ENCODE data around the gene C1QTNF9. TPM values are rescaled to one million over a fixed set of nuclear protein-coding genes. Genes with fewer than 3 reads are reported as not detected.
"Not testable (repeated sequence)": the region's sequence is repeated elsewhere in the genome, so short reads cannot be mapped to it uniquely, and the experiment has no call there.

Gene C1QTNF9
- total RNA-seq, 1 donor from 2014 or later, result 4.5 TPM

- peak; percentile 28 for ATAC-seq
- intact Hi-C loops (cut with DNase I), result loop anchor here (5.0 kb wide), 1 partner anchor 41 kb away; no protein-coding TSS in a partner anchor
- no peak for DNase-seq (ENCODE audit: missing footprints)
Observed at GRCh38 chr13:24308068-24308445, 1.3 kb upstream of the C1QTNF9 start.

DNA sequence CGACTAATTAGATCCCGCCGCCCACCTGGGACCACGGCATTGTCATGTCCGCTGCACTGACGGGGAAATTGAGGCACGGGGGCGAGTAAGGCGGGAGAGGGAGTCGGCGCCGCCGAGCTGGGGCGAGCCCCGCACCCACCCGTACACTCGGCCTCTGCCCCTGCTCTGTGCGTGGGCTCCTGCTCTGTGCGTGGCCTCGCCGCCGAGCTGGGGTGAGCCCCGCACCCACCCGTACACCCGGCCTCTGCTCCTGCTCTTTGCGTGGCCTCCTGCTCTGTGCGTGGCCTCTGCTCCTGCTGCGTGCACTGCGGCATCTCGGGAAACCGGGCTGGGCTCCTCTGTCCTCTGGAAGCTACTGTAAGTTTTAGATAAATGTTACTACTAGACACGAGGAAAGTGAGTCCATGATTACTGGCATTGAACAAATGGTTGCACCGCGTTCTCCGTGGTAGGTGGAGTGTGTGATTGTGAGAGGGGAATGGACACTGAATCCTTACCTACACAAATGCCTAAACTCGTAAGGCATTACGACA, 826 bp upstream of the C1QTNF9 start:
- DNase-seq (ENCODE audit: missing footprints) (no peak), ATAC-seq (peak; percentile 37)
- intact Hi-C loops (cut with DNase I), result loop anchor here (5.0 kb wide), 1 partner anchor 41 kb away; no protein-coding TSS in a partner anchor

DNA sequence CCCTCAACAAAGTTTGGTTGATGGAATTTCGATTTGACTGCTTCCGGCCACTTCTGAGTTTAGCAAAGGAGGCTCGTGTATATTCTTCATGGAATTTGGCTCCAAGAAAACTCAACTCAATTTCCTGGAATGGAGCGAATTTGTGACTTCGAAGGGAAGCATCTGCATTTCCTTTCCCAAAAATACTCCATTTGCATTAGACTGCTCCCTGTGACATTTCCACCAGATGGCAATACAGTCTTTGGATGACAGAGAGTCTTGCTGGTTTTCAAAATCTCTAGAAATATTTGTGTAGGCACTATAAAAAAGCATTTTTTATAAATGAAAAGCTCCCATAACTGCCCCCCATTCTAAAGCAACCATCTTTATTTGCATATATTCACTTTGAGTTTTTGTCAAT, 4.1 kb downstream of the C1QTNF9 start:
- no peak for ATAC-seq
- no peak for DNase-seq (ENCODE audit: missing footprints)
- intact Hi-C loops (cut with DNase I), result no loop called here

DNA sequence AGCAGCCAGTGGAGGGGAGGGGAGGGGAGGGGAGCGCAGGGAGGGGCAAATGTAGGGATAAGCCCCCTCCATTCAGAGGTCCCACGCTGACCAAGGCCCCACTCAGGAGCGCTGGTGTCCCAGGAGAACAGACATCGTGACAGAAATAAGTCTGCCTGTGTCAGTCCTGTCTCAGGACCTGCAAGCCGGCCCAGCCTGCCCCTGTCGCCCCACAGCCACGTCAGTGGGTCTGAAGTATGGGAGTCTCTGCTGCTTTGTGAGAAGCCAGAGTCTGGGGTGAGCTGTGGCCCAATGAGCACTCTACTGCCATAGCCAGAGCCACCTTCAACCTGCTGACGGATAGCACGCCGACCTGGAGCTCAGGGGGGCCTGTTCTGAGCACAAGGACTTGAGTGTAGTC, 8.5 kb downstream of the C1QTNF9 start:
- intact Hi-C loops (cut with DNase I); ATAC-seq; DNase-seq (ENCODE audit: missing footprints): not testable (repeated sequence)

DNA sequence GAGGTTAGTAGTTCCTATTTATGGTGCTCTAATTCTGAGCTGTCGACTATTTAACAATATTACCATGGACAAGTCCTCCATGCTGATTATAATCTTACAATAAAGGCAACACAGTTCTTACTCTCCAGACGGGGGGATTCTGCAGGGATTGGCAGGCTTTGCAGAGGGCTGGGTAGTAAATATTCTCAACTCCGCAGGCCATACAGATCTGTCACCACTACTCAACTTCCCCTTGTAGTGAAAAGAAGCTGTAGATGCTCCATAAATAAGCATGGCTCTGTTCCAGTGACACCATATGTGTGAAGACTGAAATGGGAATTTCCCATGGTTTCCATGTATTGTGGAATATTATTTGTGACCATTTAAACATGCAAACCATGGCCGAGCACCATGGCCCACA, 9.5 kb downstream of the C1QTNF9 start:
- DNase-seq (ENCODE audit: missing footprints); intact Hi-C loops (cut with DNase I); ATAC-seq: not testable (repeated sequence)

DNA sequence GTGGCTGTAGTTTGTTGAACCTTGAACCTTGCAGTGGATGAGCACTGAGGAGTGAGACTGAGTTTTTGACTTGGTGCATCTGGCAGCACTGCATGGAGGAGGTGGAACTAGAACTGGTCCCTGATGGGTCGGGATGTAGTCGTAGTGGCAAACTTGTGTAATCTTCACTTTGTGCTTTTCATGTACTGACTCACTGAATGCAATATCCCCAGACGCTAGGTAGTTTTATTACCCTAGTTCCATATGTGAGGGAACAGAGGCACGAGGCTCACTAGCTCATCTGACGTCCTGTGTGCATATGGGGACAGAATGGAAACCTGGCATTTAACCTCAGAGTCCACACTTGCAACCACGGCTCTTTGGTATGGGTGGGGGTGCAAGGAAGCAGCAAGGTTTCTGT, 10.3 kb downstream of the C1QTNF9 start:
- ATAC-seq; intact Hi-C loops (cut with DNase I); DNase-seq (ENCODE audit: missing footprints): not testable (repeated sequence)

- ATAC-seq; intact Hi-C loops (cut with DNase I); DNase-seq (ENCODE audit: missing footprints): not testable (repeated sequence)
Observed at GRCh38 chr13:24321416-24321815, 12.0 kb downstream of the C1QTNF9 start.

GRCh38 chr13:24322470-24322869, 13.1 kb downstream of the C1QTNF9 start:
- DNase-seq (ENCODE audit: missing footprints); ATAC-seq; intact Hi-C loops (cut with DNase I): not testable (repeated sequence)

GRCh38 chr13:24323036-24323738, 13.8 kb downstream of the C1QTNF9 start:
- intact Hi-C loops (cut with DNase I), result no loop called here
- no peak for ATAC-seq
- no peak for DNase-seq (ENCODE audit: missing footprints)

- DNase-seq (ENCODE audit: missing footprints) (no peak), ATAC-seq (no peak)
- intact Hi-C loops (cut with DNase I), result no loop called here
Observed at GRCh38 chr13:24323739-24324075, 14.3 kb downstream of the C1QTNF9 start.

- intact Hi-C loops (cut with DNase I); ATAC-seq; DNase-seq (ENCODE audit: missing footprints): not testable (repeated sequence)
Observed at GRCh38 chr13:24327598-24327997, 18.2 kb downstream of the C1QTNF9 start.

DNA sequence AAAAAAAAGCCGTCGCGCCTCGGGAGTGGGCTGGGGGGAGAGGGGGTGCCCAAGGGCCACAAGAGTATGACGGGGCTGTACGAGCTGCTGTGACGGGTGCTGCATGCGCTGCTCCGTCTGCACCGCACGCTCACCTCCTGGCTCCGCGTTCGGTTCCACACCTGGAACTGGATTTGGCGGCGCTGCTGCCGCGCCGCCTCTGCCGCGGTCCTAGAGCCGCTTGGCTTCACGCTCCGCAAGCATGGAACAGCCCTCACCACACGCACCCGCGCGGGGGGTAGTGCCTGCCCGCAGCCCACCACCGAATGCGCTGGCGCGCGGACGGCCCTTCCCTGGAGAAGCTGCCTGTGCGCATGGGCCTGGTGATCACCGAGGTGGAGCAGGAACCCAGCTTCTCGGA, 18.8 kb downstream of the C1QTNF9 start:
- no peak for DNase-seq (ENCODE audit: missing footprints)
- no peak for ATAC-seq
- intact Hi-C loops (cut with DNase I), result no loop called here

- DNase-seq (ENCODE audit: missing footprints) (no peak), ATAC-seq (no peak)
- intact Hi-C loops (cut with DNase I), result no loop called here
Observed at GRCh38 chr13:24338721-24339120, 29.3 kb downstream of the C1QTNF9 start.

DNA sequence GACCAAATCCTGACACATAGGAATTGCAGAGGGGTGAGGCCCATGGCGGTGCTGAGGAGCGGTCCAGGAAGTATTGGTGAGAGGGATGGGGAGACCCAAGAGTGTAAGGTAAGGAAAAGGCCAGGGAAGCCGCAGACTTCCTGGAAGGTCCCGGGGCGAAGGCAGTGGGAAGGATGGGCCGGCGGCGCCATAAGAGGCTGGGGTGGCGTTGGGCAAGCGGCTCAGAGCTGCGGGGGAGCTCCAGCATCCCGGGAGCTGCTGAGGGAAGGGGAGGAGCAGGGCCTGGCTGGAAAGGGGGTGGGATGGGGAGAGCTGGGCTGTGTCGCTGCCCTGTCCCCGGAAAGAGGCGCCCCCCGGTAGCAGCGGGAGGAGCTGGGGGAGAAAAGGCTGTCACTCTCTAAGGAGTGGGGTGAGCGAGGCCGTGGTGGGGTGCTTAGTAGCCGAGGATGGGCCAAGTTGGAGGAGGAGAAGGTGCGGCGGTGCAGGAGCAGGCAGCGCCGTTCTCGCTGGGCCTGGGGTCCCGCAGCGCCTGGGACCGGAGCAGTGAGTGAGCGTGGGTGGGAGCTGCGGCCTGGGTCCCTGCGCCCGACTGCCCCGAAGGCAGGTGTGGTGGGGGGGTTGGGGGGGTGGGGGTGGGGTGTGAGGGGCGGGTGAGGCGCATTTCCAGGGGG, 30.7 kb downstream of the C1QTNF9 start:
- ATAC-seq (no peak), DNase-seq (ENCODE audit: missing footprints) (no peak)
- intact Hi-C loops (cut with DNase I), result no loop called here

DNA sequence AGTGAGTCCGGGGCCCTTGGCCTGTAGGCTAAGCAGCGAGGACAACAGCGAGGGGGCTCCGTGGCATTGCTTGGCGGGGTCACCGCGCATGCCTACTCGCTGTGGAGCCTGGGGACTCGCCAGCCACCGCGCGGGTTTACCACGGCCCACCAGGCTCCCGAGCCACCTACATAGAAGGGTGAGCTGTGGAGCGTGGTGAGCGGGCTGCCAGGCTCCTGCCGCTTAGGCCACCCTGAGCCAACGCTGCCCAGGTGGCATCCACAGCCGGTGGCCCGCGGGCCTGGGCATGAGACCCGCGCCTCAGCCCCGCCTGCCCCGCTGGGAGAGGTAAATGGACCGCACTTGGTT, 31.2 kb downstream of the C1QTNF9 start:
- no peak for ATAC-seq
- intact Hi-C loops (cut with DNase I), result no loop called here
- no peak for DNase-seq (ENCODE audit: missing footprints)

- intact Hi-C loops (cut with DNase I), result no loop called here
- ATAC-seq (no peak), DNase-seq (ENCODE audit: missing footprints) (no peak)
Observed at GRCh38 chr13:24341439-24341838, 32.1 kb downstream of the C1QTNF9 start.

GRCh38 chr13:24348385-24348784, 39.0 kb downstream of the C1QTNF9 start:
- intact Hi-C loops (cut with DNase I), result no loop called here
- ATAC-seq, result no peak
- no peak for DNase-seq (ENCODE audit: missing footprints)

- ATAC-seq (no peak), DNase-seq (ENCODE audit: missing footprints) (no peak)
- intact Hi-C loops (cut with DNase I), result no loop called here
Observed at GRCh38 chr13:24348797-24349515, 39.6 kb downstream of the C1QTNF9 start.

All from Right ventricle myocardium inferior (tissue), 1 donor.